SK-N-MC (cell line): Measurements from ENCODE around the gene PLA2G4F.
"Not testable (repeated sequence)": the region's sequence is repeated elsewhere in the genome, so short reads cannot be mapped to it uniquely, and the experiment has no call there.

Experiments
- DNase-seq: peaks from one replicate; pipeline ENCODE4 v3.0.0-alpha.2; 2011; ENCODE audit warnings: low read depth, low spot score
- H3K27ac ChIP-seq: fragments of 200-600 bp; sonication (generic); 2 replicates; pipeline ENCODE4 v1.5.1; 2016; ENCODE audit warnings: mixed run types
- H3K36me3 ChIP-seq: fragments of 200-600 bp; sonication (generic); 2 replicates; pipeline ENCODE4 v1.6.1; 2017; ENCODE audit warnings: antibody characterized with exemption, low read length, mixed read lengths; ENCODE audit not compliant: insufficient read depth
- H3K4me3 ChIP-seq: fragments of 200-600 bp; sonication (generic); 2 replicates; pipeline ENCODE4 v1.5.1; 2016
- H3K9ac ChIP-seq: fragments of 200-600 bp; sonication (generic); 2 replicates; pipeline ENCODE4 v1.8.0; 2017; ENCODE audit warnings: mixed run types, mixed read lengths; ENCODE audit not compliant: insufficient read length
- H3K9me3 ChIP-seq: fragments of 200-600 bp; sonication (generic); 2 replicates; pipeline ENCODE4 v1.6.1; 2017; ENCODE audit warnings: low read depth, mild to moderate bottlenecking, antibody characterized with exemption, low read length, moderate library complexity, mixed read lengths
- EZH2 ChIP-seq: fragments of 200-600 bp; sonication (generic); IDR thresholded peaks from one replicate; pipeline ENCODE4 v1.6.1; 2017; ENCODE audit warnings: antibody characterized with exemption
- FOXP2 ChIP-seq: optimal IDR thresholded peaks from 2 replicates; pipeline ENCODE3; 2011; ENCODE audit warnings: mild to moderate bottlenecking, moderate library complexity; ENCODE audit not compliant: insufficient read depth; ENCODE audit errors: extremely low read length, control extremely low read depth
- POLR2AphosphoS5 ChIP-seq: IDR thresholded peaks from 2 replicates; pipeline ENCODE4 v1.6.1; 2012; ENCODE audit warnings: mild to moderate bottlenecking, low read depth, low read length, borderline replicate concordance

Gene PLA2G4F

GRCh38 chr15:42094512-42094963 is 61.9 kb downstream of the PLA2G4F start, which contains the start of gene PLA2G4D:
Gene PLA2G4D, minus strand, starts transcription at chr15:42094562. Its CDS starts 103 bp downstream, at chr15:42094459.
- Histone ChIP-seq H3K4me3 (no peak within 1 kb of the TSS), H3K9me3 (no peaks in the 10 kb centered on the region), H3K36me3 (no peaks in the 10 kb centered on the region), H3K9ac (no peak within 1 kb of the TSS), H3K27ac (no peak within 1 kb of the TSS)
- TF ChIP-seq FOXP2: no peak
- DNase-seq: no peak

- TF ChIP-seq FOXP2 (no peak), POLR2AphosphoS5 (no peak)
- Histone ChIP-seq H3K9me3 (no peaks in the 10 kb centered on the region), H3K27ac (no peak overlapping the region), H3K9ac (no peak overlapping the region), H3K36me3 (no peaks in the 10 kb centered on the region), H3K4me3 (no peak overlapping the region)
- DNase-seq: no peak
These were observed 62.5 kb downstream of the PLA2G4F start for GRCh38 chr15:42093966-42094365.

- Histone ChIP-seq H3K4me3 (no peak overlapping the region), H3K9ac (no peak overlapping the region), H3K9me3 (no peaks in the 10 kb centered on the region), H3K27ac (no peak overlapping the region), H3K36me3 (no peaks in the 10 kb centered on the region)
- no peak for DNase-seq
- TF ChIP-seq FOXP2 (no peak), EZH2 (no peak), POLR2AphosphoS5 (no peak)
These were observed 63.8 kb downstream of the PLA2G4F start for GRCh38 chr15:42092398-42093318.

- H3K4me3 ChIP-seq, H3K36me3 ChIP-seq, H3K9me3 ChIP-seq, H3K9ac ChIP-seq, DNase-seq, H3K27ac ChIP-seq: not testable (repeated sequence)
These were observed 64.6 kb downstream of the PLA2G4F start for GRCh38 chr15:42091753-42092397.

GRCh38 chr15:42090781-42091180 is 65.7 kb downstream of the PLA2G4F start:
- no peak overlapping the region for H3K9ac ChIP-seq
- no peaks in the 10 kb centered on the region for H3K9me3 ChIP-seq
- TF ChIP-seq POLR2AphosphoS5 (no peak), EZH2 (no peak), FOXP2 (no peak)
- no peak overlapping the region for H3K4me3 ChIP-seq
- DNase-seq: no peak
- no peaks in the 10 kb centered on the region for H3K36me3 ChIP-seq
- H3K27ac ChIP-seq: no peak overlapping the region

GRCh38 chr15:42090370-42090769 is 66.1 kb downstream of the PLA2G4F start:
- H3K9me3 ChIP-seq: no peaks in the 10 kb centered on the region
- no peak for TF ChIP-seq EZH2
- no peak for TF ChIP-seq POLR2AphosphoS5
- no peak for TF ChIP-seq FOXP2
- DNase-seq: no peak
- no peak overlapping the region for H3K9ac ChIP-seq
- no peak overlapping the region for H3K27ac ChIP-seq
- no peaks in the 10 kb centered on the region for H3K36me3 ChIP-seq
- no peak overlapping the region for H3K4me3 ChIP-seq

- no peak for TF ChIP-seq POLR2AphosphoS5
- TF ChIP-seq FOXP2: no peak
- no peak for TF ChIP-seq EZH2
- no peak for DNase-seq
- Histone ChIP-seq H3K9ac (no peak overlapping the region), H3K36me3 (no peaks in the 10 kb centered on the region), H3K4me3 (no peak overlapping the region), H3K27ac (no peak overlapping the region), H3K9me3 (no peaks in the 10 kb centered on the region)
These were observed 66.5 kb downstream of the PLA2G4F start for GRCh38 chr15:42089942-42090341.
